GM18858 (cell line): ENCODE results near the gene SLC6A4.
"Not testable (repeated sequence)": the region's sequence is repeated elsewhere in the genome, so short reads cannot be mapped to it uniquely, and the experiment has no call there.

Experiments
- ATAC-seq: cut with Tn5 transposase; IDR thresholded peaks from one replicate; pipeline ENCODE4 v1.9.1; 2021; ENCODE audit not compliant: unreplicated experiment

The SLC6A4 gene

GRCh38 chr17:30176855-30177254 is 58.6 kb downstream of the SLC6A4 start:
- no peak for ATAC-seq

- ATAC-seq: no peak
Observed at GRCh38 chr17:30174556-30174955, 60.9 kb downstream of the SLC6A4 start.

GRCh38 chr17:30173649-30174048 is 61.8 kb downstream of the SLC6A4 start:
- peak; percentile 77 for ATAC-seq

GRCh38 chr17:30172560-30172959 is 62.9 kb downstream of the SLC6A4 start:
- ATAC-seq: no peak

GRCh38 chr17:30170415-30170987 is 65.0 kb downstream of the SLC6A4 start:
- ATAC-seq: no peak

- no peak for ATAC-seq
Observed at GRCh38 chr17:30165960-30166359, 69.5 kb downstream of the SLC6A4 start.

- no peak for ATAC-seq
Observed at GRCh38 chr17:30165147-30165546, 70.3 kb downstream of the SLC6A4 start.

- no peak for ATAC-seq
Observed at GRCh38 chr17:30164531-30164930, 71.0 kb downstream of the SLC6A4 start.

GRCh38 chr17:30161601-30162000 is 73.9 kb downstream of the SLC6A4 start:
- ATAC-seq: no peak

- no peak for ATAC-seq
Observed at GRCh38 chr17:30160419-30161172, 74.9 kb downstream of the SLC6A4 start.

- ATAC-seq: no peak
Observed at GRCh38 chr17:30158896-30159625, 76.4 kb downstream of the SLC6A4 start.

GRCh38 chr17:30155389-30155788 is 80.1 kb downstream of the SLC6A4 start:
- ATAC-seq: no peak

GRCh38 chr17:30153463-30153862 is 82.0 kb downstream of the SLC6A4 start:
- no peak for ATAC-seq

GRCh38 chr17:30151471-30151870 is 84.0 kb downstream of the SLC6A4 start:
- ATAC-seq: no peak

GRCh38 chr17:30148376-30148775 is 87.1 kb downstream of the SLC6A4 start:
- no peak for ATAC-seq

- ATAC-seq: not testable (repeated sequence)
Observed at GRCh38 chr17:30147860-30148259, 87.6 kb downstream of the SLC6A4 start.
